ENCODE data around the gene MCF2L.

GRCh38 chr13:113080361-113080831, 111.4 kb downstream of the MCF2L start:
- TF ChIP-seq POLR2A (IDR thresholded peaks at IDR 0.05; ENCODE audit: low read depth, low read length) (no peak), POLR2AphosphoS5 (IDR thresholded peaks at IDR 0.05; ENCODE audit: low read depth, low read length) (no peak)
